HEK293 (cell line): ENCODE results near the gene CADPS.

Experiments
- CTCF ChIA-PET: fragments of 350-600 bp; formaldehyde crosslinking; extraction: SDS; loops from one replicate; lab custom pipeline; 2021; ENCODE audit warnings: antibody characterized with exemption; lab: Yijun Ruan, JAX
- POLR2A ChIA-PET: fragments of 300-600 bp; formaldehyde crosslinking; extraction: SDS; loops from one replicate; lab custom pipeline; 2020; ENCODE audit warnings: antibody characterized with exemption, inconsistent platforms; lab: Yijun Ruan, JAX
- H3K27ac ChIP-seq: fragments of 200-500 bp; sonication (Bioruptor generic); 2 replicates; pipeline ENCODE4 v1.5.1; 2014; ENCODE audit warnings: low read depth, low read length, control low read depth, inconsistent platforms; ENCODE audit errors: extremely low read depth
- H3K36me3 ChIP-seq, 2 experiments: fragments of 200-500 bp in 1 of 2; sonication (Bioruptor generic) in 1 of 2; 1 replicate in 1 of 2; 2 replicates in 1 of 2; pipeline ENCODE4 v1.5.1; 2014 to 2017; ENCODE audit warnings: inconsistent platforms in 2 of 2, low read length in 2 of 2; ENCODE audit not compliant: control insufficient read depth in 2 of 2, insufficient read depth in 1 of 2
- H3K4me1 ChIP-seq: fragments of 200-500 bp; sonication (Bioruptor generic); 2 replicates; pipeline ENCODE4 v1.5.1; 2014; ENCODE audit warnings: mild to moderate bottlenecking, low read length, inconsistent platforms; ENCODE audit not compliant: control insufficient read depth, insufficient read depth
- H3K4me3 ChIP-seq: 2 replicates; pipeline ENCODE4 v1.5.1; 2011; ENCODE audit warnings: low read depth, mild to moderate bottlenecking, control low read depth, low read length, moderate library complexity
- H3K9me3 ChIP-seq: fragments of 200-500 bp; sonication (Bioruptor generic); 2 replicates; pipeline ENCODE4 v1.5.1; 2014; ENCODE audit warnings: low read depth, low read length, inconsistent platforms; ENCODE audit not compliant: control insufficient read depth, insufficient read depth
- EGR2 ChIP-seq: fragments of 450-650 bp; formaldehyde crosslinking; IDR thresholded peaks from 2 replicates; pipeline ENCODE4 v1.5.1; 2016; ENCODE audit warnings: low read depth, missing biosample characterization, missing genetic modification characterization
- GLIS2 ChIP-seq: fragments of 450-650 bp; formaldehyde crosslinking; IDR thresholded peaks from 2 replicates; pipeline ENCODE4 v1.5.1; 2016; ENCODE audit warnings: missing biosample characterization, missing genetic modification characterization
- MYNN ChIP-seq: fragments of 450-650 bp; formaldehyde crosslinking; IDR thresholded peaks from 2 replicates; pipeline ENCODE4 v1.5.1; 2016; ENCODE audit warnings: missing biosample characterization, missing genetic modification characterization, borderline replicate concordance
- PATZ1 ChIP-seq: fragments of 450-650 bp; formaldehyde crosslinking; IDR thresholded peaks from 2 replicates; pipeline ENCODE4 v1.5.1; 2016; ENCODE audit warnings: missing biosample characterization, missing genetic modification characterization
- SCRT1 ChIP-seq: fragments of 450-650 bp; formaldehyde crosslinking; IDR thresholded peaks from 2 replicates; pipeline ENCODE4 v1.5.1; 2016; ENCODE audit warnings: missing biosample characterization, missing genetic modification characterization, borderline replicate concordance
- ZBTB1 ChIP-seq: fragments of 450-650 bp; formaldehyde crosslinking; IDR thresholded peaks from 2 replicates; pipeline ENCODE4 v1.5.1; 2016; ENCODE audit warnings: missing biosample characterization, missing genetic modification characterization
- ZFP3 ChIP-seq: fragments of 450-650 bp; formaldehyde crosslinking; IDR thresholded peaks from 2 replicates; pipeline ENCODE4 v1.5.1; 2016; ENCODE audit warnings: low read depth, missing biosample characterization, missing genetic modification characterization
- ZFP69B ChIP-seq: fragments of 450-650 bp; formaldehyde crosslinking; IDR thresholded peaks from 2 replicates; pipeline ENCODE4 v1.5.1; 2016; ENCODE audit warnings: missing biosample characterization, missing genetic modification characterization
- ZNF10 ChIP-seq: fragments of 450-650 bp; formaldehyde crosslinking; IDR thresholded peaks from 2 replicates; pipeline ENCODE4 v1.5.1; 2017; ENCODE audit warnings: missing biosample characterization, missing genetic modification characterization
- ZNF121 ChIP-seq: fragments of 450-650 bp; formaldehyde crosslinking; IDR thresholded peaks from 2 replicates; pipeline ENCODE4 v1.5.1; 2016; ENCODE audit warnings: missing biosample characterization, missing genetic modification characterization
- ZNF140 ChIP-seq: fragments of 450-650 bp; formaldehyde crosslinking; IDR thresholded peaks from 2 replicates; pipeline ENCODE4 v1.5.1; 2016; ENCODE audit warnings: missing biosample characterization, missing genetic modification characterization
- ZNF16 ChIP-seq: fragments of 450-650 bp; formaldehyde crosslinking; IDR thresholded peaks from 2 replicates; pipeline ENCODE4 v1.5.1; 2016; ENCODE audit warnings: low read depth, missing biosample characterization, missing genetic modification characterization
- ZNF174 ChIP-seq: fragments of 450-650 bp; formaldehyde crosslinking; IDR thresholded peaks from 2 replicates; pipeline ENCODE4 v1.5.0; 2017; ENCODE audit warnings: missing biosample characterization, mild to moderate bottlenecking, missing genetic modification characterization
- ZNF23 ChIP-seq: fragments of 450-650 bp; formaldehyde crosslinking; IDR thresholded peaks from 2 replicates; pipeline ENCODE4 v1.5.1; 2016; ENCODE audit warnings: missing biosample characterization, missing genetic modification characterization, borderline replicate concordance
- ZNF366 ChIP-seq: fragments of 450-650 bp; formaldehyde crosslinking; conservative IDR thresholded peaks from 2 replicates; pipeline ENCODE4 v1.5.1; 2016; ENCODE audit warnings: missing biosample characterization, missing genetic modification characterization
- ZNF530 ChIP-seq: fragments of 450-650 bp; formaldehyde crosslinking; IDR thresholded peaks from 2 replicates; pipeline ENCODE4 v1.5.1; 2016; ENCODE audit warnings: low read depth, missing biosample characterization, missing genetic modification characterization
- ZNF621 ChIP-seq: fragments of 450-650 bp; formaldehyde crosslinking; IDR thresholded peaks from 2 replicates; pipeline ENCODE4 v1.5.1; 2017; ENCODE audit warnings: missing biosample characterization, missing genetic modification characterization
- ZNF629 ChIP-seq: fragments of 450-650 bp; formaldehyde crosslinking; IDR thresholded peaks from 2 replicates; pipeline ENCODE4 v1.5.1; 2017; ENCODE audit warnings: missing biosample characterization, missing genetic modification characterization
- ZNF654 ChIP-seq: fragments of 450-650 bp; formaldehyde crosslinking; IDR thresholded peaks from 2 replicates; pipeline ENCODE4 v1.5.1; 2016; ENCODE audit warnings: low read depth, missing biosample characterization, missing genetic modification characterization
- ZNF677 ChIP-seq: fragments of 450-650 bp; IDR thresholded peaks from 2 replicates; pipeline ENCODE4 v1.5.0; 2018; ENCODE audit warnings: missing biosample characterization, mild to moderate bottlenecking, missing genetic modification characterization, moderate library complexity
- ZXDB ChIP-seq: fragments of 450-650 bp; formaldehyde crosslinking; IDR thresholded peaks from 2 replicates; pipeline ENCODE4 v1.5.1; 2016; ENCODE audit warnings: missing biosample characterization, missing genetic modification characterization
- TF ChIP-seq, protein P1 (sequence below): fragments of 450-650 bp; formaldehyde crosslinking; IDR thresholded peaks from 2 replicates; pipeline ENCODE4 v1.5.1; 2016; ENCODE audit warnings: missing biosample characterization, missing genetic modification characterization
- TF ChIP-seq, protein P2 (sequence below): fragments of 450-650 bp; formaldehyde crosslinking; IDR thresholded peaks from 2 replicates; pipeline ENCODE4 v1.5.1; 2016; ENCODE audit warnings: missing biosample characterization, missing genetic modification characterization

CADPS gene

GRCh38 chr3:62843508-62843907 lies 31.7 kb downstream of the CADPS start:
- H3K9me3 ChIP-seq: no peaks in the 10 kb centered on the region
- ChIA-PET CTCF (no interaction called here), POLR2A (no interaction called here)
- H3K4me3 ChIP-seq: no peak overlapping the region
- H3K27ac ChIP-seq: no peak overlapping the region
- no peak for TF ChIP-seq ZNF174 (tag by site-specific recombination)
- TF ChIP-seq GLIS2 (tag by site-specific recombination): no peak
- TF ChIP-seq, protein P1, sequence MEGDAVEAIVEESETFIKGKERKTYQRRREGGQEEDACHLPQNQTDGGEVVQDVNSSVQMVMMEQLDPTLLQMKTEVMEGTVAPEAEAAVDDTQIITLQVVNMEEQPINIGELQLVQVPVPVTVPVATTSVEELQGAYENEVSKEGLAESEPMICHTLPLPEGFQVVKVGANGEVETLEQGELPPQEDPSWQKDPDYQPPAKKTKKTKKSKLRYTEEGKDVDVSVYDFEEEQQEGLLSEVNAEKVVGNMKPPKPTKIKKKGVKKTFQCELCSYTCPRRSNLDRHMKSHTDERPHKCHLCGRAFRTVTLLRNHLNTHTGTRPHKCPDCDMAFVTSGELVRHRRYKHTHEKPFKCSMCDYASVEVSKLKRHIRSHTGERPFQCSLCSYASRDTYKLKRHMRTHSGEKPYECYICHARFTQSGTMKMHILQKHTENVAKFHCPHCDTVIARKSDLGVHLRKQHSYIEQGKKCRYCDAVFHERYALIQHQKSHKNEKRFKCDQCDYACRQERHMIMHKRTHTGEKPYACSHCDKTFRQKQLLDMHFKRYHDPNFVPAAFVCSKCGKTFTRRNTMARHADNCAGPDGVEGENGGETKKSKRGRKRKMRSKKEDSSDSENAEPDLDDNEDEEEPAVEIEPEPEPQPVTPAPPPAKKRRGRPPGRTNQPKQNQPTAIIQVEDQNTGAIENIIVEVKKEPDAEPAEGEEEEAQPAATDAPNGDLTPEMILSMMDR (tag by site-specific recombination): no peak
- TF ChIP-seq ZNF621 (tag by site-specific recombination): no peak
- no peak for TF ChIP-seq SCRT1 (tag by site-specific recombination)
- TF ChIP-seq ZFP3: no peak
- TF ChIP-seq ZNF140 (tag by site-specific recombination): no peak
- TF ChIP-seq ZNF121 (tag by site-specific recombination): no peak
- TF ChIP-seq, protein P2, sequence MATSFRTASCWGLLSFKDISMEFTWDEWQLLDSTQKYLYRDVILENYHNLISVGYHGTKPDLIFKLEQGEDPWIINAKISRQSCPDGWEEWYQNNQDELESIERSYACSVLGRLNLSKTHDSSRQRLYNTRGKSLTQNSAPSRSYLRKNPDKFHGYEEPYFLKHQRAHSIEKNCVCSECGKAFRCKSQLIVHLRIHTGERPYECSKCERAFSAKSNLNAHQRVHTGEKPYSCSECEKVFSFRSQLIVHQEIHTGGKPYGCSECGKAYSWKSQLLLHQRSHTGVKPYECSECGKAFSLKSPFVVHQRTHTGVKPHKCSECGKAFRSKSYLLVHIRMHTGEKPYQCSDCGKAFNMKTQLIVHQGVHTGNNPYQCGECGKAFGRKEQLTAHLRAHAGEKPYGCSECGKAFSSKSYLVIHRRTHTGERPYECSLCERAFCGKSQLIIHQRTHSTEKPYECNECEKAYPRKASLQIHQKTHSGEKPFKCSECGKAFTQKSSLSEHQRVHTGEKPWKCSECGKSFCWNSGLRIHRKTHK (tag by site-specific recombination): no peak
- no peak for TF ChIP-seq ZBTB1
- no peak for TF ChIP-seq PATZ1 (tag by site-specific recombination)
- TF ChIP-seq ZNF23: no peak
- TF ChIP-seq MYNN (tag by site-specific recombination): no peak
- no peaks in the 10 kb centered on the region for H3K4me1 ChIP-seq
- no peaks in the 10 kb centered on the region for H3K36me3 ChIP-seq

GRCh38 chr3:62839748-62840147 lies 35.5 kb downstream of the CADPS start:
- CTCF ChIA-PET: no interaction called here
- H3K36me3 ChIP-seq: no peaks in the 10 kb centered on the region
- H3K9me3 ChIP-seq: no peaks in the 10 kb centered on the region
- H3K4me3 ChIP-seq: no peak overlapping the region
- H3K4me1 ChIP-seq: no peaks in the 10 kb centered on the region
- TF ChIP-seq EGR2 (tag by site-specific recombination) (no peak), ZNF629 (tag by site-specific recombination) (no peak), ZNF16 (no peak), ZNF10 (tag by site-specific recombination) (no peak)
- H3K27ac ChIP-seq: no peak overlapping the region
- POLR2A ChIA-PET: no interaction called here

- Histone ChIP-seq H3K9me3 (no peaks in the 10 kb centered on the region), H3K4me3 (no peak overlapping the region), H3K27ac (no peak overlapping the region), H3K4me1 (no peaks in the 10 kb centered on the region), H3K36me3 (no peaks in the 10 kb centered on the region)
- ChIA-PET CTCF (no interaction called here), POLR2A (no interaction called here)
- TF ChIP-seq ZNF366 (no peak), ZNF654 (no peak), ZNF530 (tag by site-specific recombination) (no peak), ZNF677 (tag by site-specific recombination) (no peak), ZXDB (tag by site-specific recombination) (no peak), ZFP69B (tag by site-specific recombination) (no peak)
Observed at GRCh38 chr3:62837145-62837787, 38.0 kb downstream of the CADPS start.
